ENCODE results near the gene PTK7. TPM values are rescaled to one million over a fixed set of nuclear protein-coding genes. Genes with fewer than 3 reads are reported as not detected.
"Not testable (repeated sequence)": the region's sequence is repeated elsewhere in the genome, so short reads cannot be mapped to it uniquely, and the experiment has no call there.

The PTK7 gene
- total RNA-seq, 1 experiment from 2014 or later, result 165 TPM

DNA sequence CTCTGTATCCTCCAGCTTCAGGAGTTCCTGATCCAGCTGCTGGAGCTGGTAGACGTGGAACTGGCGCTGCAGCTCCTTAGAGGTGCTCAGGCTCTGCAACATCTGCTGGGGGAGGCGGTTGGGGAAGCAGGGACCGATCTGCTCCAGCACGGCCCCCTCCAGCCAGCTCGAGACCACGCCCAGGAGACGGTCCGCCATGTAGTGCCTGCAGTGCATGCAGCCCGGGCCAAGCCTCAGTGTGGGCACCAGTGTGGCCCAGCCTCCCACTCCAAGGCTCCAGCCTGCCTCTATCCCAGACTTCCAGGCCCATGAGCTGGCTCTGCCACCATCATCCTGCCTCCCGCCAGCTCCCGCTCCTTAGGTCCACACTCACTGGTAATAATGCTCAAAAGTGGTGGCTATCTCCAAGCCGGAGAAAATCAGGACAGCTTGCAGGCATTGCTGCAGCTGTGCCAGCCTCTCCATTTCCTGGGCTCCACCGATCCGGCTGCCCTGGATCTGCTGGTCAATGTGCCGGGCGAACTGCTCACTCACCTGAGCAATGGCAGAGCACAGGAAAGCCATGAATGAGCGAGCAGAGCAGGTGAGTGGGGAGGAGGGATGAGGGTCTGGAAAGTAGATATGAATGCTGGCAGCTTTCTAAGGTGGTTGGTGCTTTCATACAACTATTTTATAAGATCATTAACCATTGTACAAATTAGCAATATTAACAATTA, 35.4 kb upstream of the PTK7 start:
- DNase-seq (ENCODE audit: low spot score) (no peak), ATAC-seq (no peak)
- Mint-ChIP-seq H3K27me3 (ENCODE audit: low read depth) (no peaks in the 10 kb centered on the region), H3K4me3 (no peak overlapping the region), H3K4me1 (no peaks in the 10 kb centered on the region), H3K9me3 (no peaks in the 10 kb centered on the region), H3K36me3 (peaks cover 50% of the 10 kb centered on the region), H3K27ac (no peak overlapping the region)
- ChIA-PET POLR2A (interaction anchor here (0.6 to 0.7 kb wide), 4 partner anchors 103 to 1076 kb away, joined by 3 to 9 read pairs (median 6); no protein-coding TSS in a partner anchor), CTCF (interaction anchor here (0.6 to 1.5 kb wide), 3 partner anchors 34 to 123 kb away, joined by 3 to 6 read pairs (median 3); no protein-coding TSS in a partner anchor)
- TF ChIP-seq CDX4 (CRISPR knock-in tag; IDR thresholded peaks at IDR 0.05; ENCODE audit: borderline replicate concordance) (no peak), SMAD3 (CRISPR knock-in tag; IDR thresholded peaks at IDR 0.05; ENCODE audit: borderline replicate concordance) (no peak), ATF3 (CRISPR knock-in tag; conservative IDR thresholded peaks at IDR 0.05) (no peak), RELA (CRISPR knock-in tag; IDR thresholded peaks at IDR 0.05; ENCODE audit: borderline replicate concordance) (no peak), AR (CRISPR knock-in tag; IDR thresholded peaks at IDR 0.05) (no peak), SP1 (CRISPR knock-in tag; conservative IDR thresholded peaks at IDR 0.05) (no peak), GRHL2 (CRISPR knock-in tag; IDR thresholded peaks at IDR 0.05; ENCODE audit: insufficient replicate concordance, severe bottlenecking) (no peak), JAZF1 (CRISPR knock-in tag; IDR thresholded peaks at IDR 0.05) (no peak), ESRRA (CRISPR knock-in tag; IDR thresholded peaks at IDR 0.05; ENCODE audit: borderline replicate concordance) (no peak), NR1H2 (CRISPR knock-in tag; IDR thresholded peaks at IDR 0.05) (no peak), PRRX2 (CRISPR knock-in tag; IDR thresholded peaks at IDR 0.05) (no peak), TEAD4 (CRISPR knock-in tag; IDR thresholded peaks at IDR 0.05) (no peak), JUN (CRISPR knock-in tag; IDR thresholded peaks at IDR 0.05) (no peak)
- TF ChIP-seq, protein P1, sequence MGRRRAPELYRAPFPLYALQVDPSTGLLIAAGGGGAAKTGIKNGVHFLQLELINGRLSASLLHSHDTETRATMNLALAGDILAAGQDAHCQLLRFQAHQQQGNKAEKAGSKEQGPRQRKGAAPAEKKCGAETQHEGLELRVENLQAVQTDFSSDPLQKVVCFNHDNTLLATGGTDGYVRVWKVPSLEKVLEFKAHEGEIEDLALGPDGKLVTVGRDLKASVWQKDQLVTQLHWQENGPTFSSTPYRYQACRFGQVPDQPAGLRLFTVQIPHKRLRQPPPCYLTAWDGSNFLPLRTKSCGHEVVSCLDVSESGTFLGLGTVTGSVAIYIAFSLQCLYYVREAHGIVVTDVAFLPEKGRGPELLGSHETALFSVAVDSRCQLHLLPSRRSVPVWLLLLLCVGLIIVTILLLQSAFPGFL (CRISPR knock-in tag; IDR thresholded peaks at IDR 0.05; ENCODE audit: borderline replicate concordance), result no peak
- TF ChIP-seq, protein P2, sequence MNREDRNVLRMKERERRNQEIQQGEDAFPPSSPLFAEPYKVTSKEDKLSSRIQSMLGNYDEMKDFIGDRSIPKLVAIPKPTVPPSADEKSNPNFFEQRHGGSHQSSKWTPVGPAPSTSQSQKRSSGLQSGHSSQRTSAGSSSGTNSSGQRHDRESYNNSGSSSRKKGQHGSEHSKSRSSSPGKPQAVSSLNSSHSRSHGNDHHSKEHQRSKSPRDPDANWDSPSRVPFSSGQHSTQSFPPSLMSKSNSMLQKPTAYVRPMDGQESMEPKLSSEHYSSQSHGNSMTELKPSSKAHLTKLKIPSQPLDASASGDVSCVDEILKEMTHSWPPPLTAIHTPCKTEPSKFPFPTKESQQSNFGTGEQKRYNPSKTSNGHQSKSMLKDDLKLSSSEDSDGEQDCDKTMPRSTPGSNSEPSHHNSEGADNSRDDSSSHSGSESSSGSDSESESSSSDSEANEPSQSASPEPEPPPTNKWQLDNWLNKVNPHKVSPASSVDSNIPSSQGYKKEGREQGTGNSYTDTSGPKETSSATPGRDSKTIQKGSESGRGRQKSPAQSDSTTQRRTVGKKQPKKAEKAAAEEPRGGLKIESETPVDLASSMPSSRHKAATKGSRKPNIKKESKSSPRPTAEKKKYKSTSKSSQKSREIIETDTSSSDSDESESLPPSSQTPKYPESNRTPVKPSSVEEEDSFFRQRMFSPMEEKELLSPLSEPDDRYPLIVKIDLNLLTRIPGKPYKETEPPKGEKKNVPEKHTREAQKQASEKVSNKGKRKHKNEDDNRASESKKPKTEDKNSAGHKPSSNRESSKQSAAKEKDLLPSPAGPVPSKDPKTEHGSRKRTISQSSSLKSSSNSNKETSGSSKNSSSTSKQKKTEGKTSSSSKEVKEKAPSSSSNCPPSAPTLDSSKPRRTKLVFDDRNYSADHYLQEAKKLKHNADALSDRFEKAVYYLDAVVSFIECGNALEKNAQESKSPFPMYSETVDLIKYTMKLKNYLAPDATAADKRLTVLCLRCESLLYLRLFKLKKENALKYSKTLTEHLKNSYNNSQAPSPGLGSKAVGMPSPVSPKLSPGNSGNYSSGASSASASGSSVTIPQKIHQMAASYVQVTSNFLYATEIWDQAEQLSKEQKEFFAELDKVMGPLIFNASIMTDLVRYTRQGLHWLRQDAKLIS (CRISPR knock-in tag; IDR thresholded peaks at IDR 0.05; ENCODE audit: borderline replicate concordance), result no peak
- TF ChIP-seq, protein P3, sequence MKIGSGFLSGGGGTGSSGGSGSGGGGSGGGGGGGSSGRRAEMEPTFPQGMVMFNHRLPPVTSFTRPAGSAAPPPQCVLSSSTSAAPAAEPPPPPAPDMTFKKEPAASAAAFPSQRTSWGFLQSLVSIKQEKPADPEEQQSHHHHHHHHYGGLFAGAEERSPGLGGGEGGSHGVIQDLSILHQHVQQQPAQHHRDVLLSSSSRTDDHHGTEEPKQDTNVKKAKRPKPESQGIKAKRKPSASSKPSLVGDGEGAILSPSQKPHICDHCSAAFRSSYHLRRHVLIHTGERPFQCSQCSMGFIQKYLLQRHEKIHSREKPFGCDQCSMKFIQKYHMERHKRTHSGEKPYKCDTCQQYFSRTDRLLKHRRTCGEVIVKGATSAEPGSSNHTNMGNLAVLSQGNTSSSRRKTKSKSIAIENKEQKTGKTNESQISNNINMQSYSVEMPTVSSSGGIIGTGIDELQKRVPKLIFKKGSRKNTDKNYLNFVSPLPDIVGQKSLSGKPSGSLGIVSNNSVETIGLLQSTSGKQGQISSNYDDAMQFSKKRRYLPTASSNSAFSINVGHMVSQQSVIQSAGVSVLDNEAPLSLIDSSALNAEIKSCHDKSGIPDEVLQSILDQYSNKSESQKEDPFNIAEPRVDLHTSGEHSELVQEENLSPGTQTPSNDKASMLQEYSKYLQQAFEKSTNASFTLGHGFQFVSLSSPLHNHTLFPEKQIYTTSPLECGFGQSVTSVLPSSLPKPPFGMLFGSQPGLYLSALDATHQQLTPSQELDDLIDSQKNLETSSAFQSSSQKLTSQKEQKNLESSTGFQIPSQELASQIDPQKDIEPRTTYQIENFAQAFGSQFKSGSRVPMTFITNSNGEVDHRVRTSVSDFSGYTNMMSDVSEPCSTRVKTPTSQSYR (CRISPR knock-in tag; IDR thresholded peaks at IDR 0.05), result no peak

DNA sequence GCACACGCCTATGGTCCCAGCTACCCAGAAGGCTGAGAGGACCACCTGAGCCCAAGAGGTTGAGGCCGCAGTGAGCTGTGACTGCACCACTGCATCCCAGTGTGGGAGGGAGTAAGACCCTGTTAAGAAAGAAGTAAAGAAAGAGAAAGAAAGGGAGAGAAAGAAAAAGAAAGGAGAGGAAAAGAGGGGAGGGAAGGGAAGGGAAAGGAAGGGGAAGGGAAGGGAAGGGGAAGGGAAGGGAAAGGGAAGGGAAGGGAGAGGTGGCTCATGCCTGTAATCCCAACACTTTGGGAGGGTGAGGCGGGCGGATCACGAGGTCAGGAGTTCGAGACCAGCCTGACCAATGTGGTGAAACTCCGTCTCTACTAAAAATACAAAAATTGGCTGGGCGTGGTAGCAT, 34.6 kb upstream of the PTK7 start:
- H3K4me1 Mint-ChIP-seq; H3K9me3 Mint-ChIP-seq; ATAC-seq; H3K4me3 Mint-ChIP-seq; H3K27ac Mint-ChIP-seq; H3K27me3 Mint-ChIP-seq (ENCODE audit: low read depth); DNase-seq (ENCODE audit: low spot score): not testable (repeated sequence)
- ChIA-PET POLR2A (interaction anchor here (0.7 kb wide), 3 partner anchors 102 to 1075 kb away, joined by 3 to 9 read pairs (median 7); no protein-coding TSS in a partner anchor), CTCF (interaction anchor here (0.6 kb wide), 1 partner anchor 129 kb away, joined by 3 read pairs; no protein-coding TSS in a partner anchor)
- H3K36me3 Mint-ChIP-seq, result peaks cover 56% of the 10 kb centered on the region

All from WTC11 (cell line).